Vagina (tissue), 2 donors: ENCODE results near the gene GFER.

ENCODE experiments used
- CTCF ChIP-seq, 3 experiments: fragments of 450-650 bp in 2 of 3; fragments of 200-600 bp in 1 of 3; sonication (generic) in 1 of 3; IDR thresholded peaks; one replicate each; pipeline ENCODE4 v1.5.1; 2017 to 2019; ENCODE audit warnings: antibody characterized with exemption in 3 of 3, mild to moderate bottlenecking in 2 of 3, moderate library complexity in 2 of 3
- POLR2A ChIP-seq, 2 donors: fragments of 450-650 bp; IDR thresholded peaks; one replicate each; pipeline ENCODE4 v1.6.1; 2017; ENCODE audit warnings: antibody characterized with exemption in 2 of 2, mild to moderate bottlenecking in 2 of 2, moderate library complexity in 2 of 2

- TF ChIP-seq CTCF (IDR thresholded peaks at IDR 0.05), result no peak
- TF ChIP-seq POLR2A (IDR thresholded peaks at IDR 0.05), result no peak
Measured at GRCh38 chr16:1985466-1986150, 1.6 kb downstream of the GFER start.
